ENCODE results near the gene TMEM125.

TMEM125 gene

GRCh38 chr1:43300378-43301094 lies 30.8 kb downstream of the TMEM125 start, which contains the start of gene TIE1:
Gene TIE1 (plus strand): TSS chr1:43300982. CDS start chr1:43301072, 90 bp downstream.
- WGBS, result 87% methylated on average over 7 of the region's 10 CpGs
- Histone ChIP-seq H3K36me3 (ENCODE audit: insufficient read depth, low read length) (no peaks in the 10 kb centered on the region), H3K4me1 (ENCODE audit: insufficient read depth, low read length) (peaks cover 20% of the 10 kb centered on the region), H3K9ac (ENCODE audit: low read depth, low read length) (no peak within 1 kb of the TSS), H3K9me3 (ENCODE audit: insufficient read depth, low read depth, low read length) (no peaks in the 10 kb centered on the region), H3K4me3 (ENCODE audit: low read length) (no peak within 1 kb of the TSS), H3K27ac (ENCODE audit: low read depth, low read length) (no peak within 1 kb of the TSS), H3K27me3 (ENCODE audit: insufficient read depth, low read length) (no peaks in the 10 kb centered on the region)

- no peaks in the 10 kb centered on the region for H3K9me3 ChIP-seq (ENCODE audit: insufficient read depth, low read depth, low read length)
Measured at GRCh38 chr1:43302201-43302600, 32.4 kb downstream of the TMEM125 start.

GRCh38 chr1:43302721-43303470 lies 33.1 kb downstream of the TMEM125 start:
- Histone ChIP-seq H3K36me3 (ENCODE audit: insufficient read depth, low read length) (no peaks in the 10 kb centered on the region), H3K9ac (ENCODE audit: low read depth, low read length) (no peak overlapping the region), H3K4me1 (ENCODE audit: insufficient read depth, low read length) (0 out of 2 replicates have a peak, but pooled peaks cover 3% of the 10 kb centered on the region), H3K27ac (ENCODE audit: low read depth, low read length) (no peak overlapping the region), H3K4me3 (ENCODE audit: low read length) (no peak overlapping the region), H3K27me3 (ENCODE audit: insufficient read depth, low read length) (no peaks in the 10 kb centered on the region), H3K9me3 (ENCODE audit: insufficient read depth, low read depth, low read length) (no peaks in the 10 kb centered on the region)
- 86% methylated on average over 7 of the region's 7 CpGs for WGBS

More at GRCh38 chr1:43302201-43302600, 32.4 kb downstream of the TMEM125 start:
- H3K4me1 ChIP-seq (ENCODE audit: insufficient read depth, low read length), result peaks cover 4% of the 10 kb centered on the region
- no peaks in the 10 kb centered on the region for H3K27me3 ChIP-seq (ENCODE audit: insufficient read depth, low read length)
- H3K4me3 ChIP-seq (ENCODE audit: low read length), result no peak overlapping the region
- 93% methylated on average over 1 of the region's 1 CpG for WGBS
- no peak overlapping the region for H3K9ac ChIP-seq (ENCODE audit: low read depth, low read length)
- no peaks in the 10 kb centered on the region for H3K36me3 ChIP-seq (ENCODE audit: insufficient read depth, low read length)
- no peak overlapping the region for H3K27ac ChIP-seq (ENCODE audit: low read depth, low read length)

GRCh38 chr1:43303471-43304313 lies 33.9 kb downstream of the TMEM125 start:
- Histone ChIP-seq H3K9ac (ENCODE audit: low read depth, low read length) (no peak overlapping the region), H3K36me3 (ENCODE audit: insufficient read depth, low read length) (no peaks in the 10 kb centered on the region), H3K9me3 (ENCODE audit: insufficient read depth, low read depth, low read length) (no peaks in the 10 kb centered on the region), H3K4me1 (ENCODE audit: insufficient read depth, low read length) (0 out of 2 replicates have a peak, but pooled peaks cover 3% of the 10 kb centered on the region), H3K27ac (ENCODE audit: low read depth, low read length) (no peak overlapping the region), H3K27me3 (ENCODE audit: insufficient read depth, low read length) (no peaks in the 10 kb centered on the region), H3K4me3 (ENCODE audit: low read length) (no peak overlapping the region)
- WGBS, result 92% methylated on average over 8 of the region's 8 CpGs

- H3K9ac ChIP-seq (ENCODE audit: low read depth, low read length), result no peak overlapping the region
- WGBS, result 84% methylated on average over 8 of the region's 8 CpGs
- no peak overlapping the region for H3K27ac ChIP-seq (ENCODE audit: low read depth, low read length)
- no peak overlapping the region for H3K4me3 ChIP-seq (ENCODE audit: low read length)
- no peaks in the 10 kb centered on the region for H3K36me3 ChIP-seq (ENCODE audit: insufficient read depth, low read length)
- no peaks in the 10 kb centered on the region for H3K9me3 ChIP-seq (ENCODE audit: insufficient read depth, low read depth, low read length)
- H3K4me1 ChIP-seq (ENCODE audit: insufficient read depth, low read length), result 0 out of 2 replicates have a peak, but pooled peaks cover 3% of the 10 kb centered on the region
- H3K27me3 ChIP-seq (ENCODE audit: insufficient read depth, low read length), result no peaks in the 10 kb centered on the region
Measured at GRCh38 chr1:43304314-43304681, 34.5 kb downstream of the TMEM125 start.

- 0 out of 2 replicates have a peak, but pooled peaks cover 3% of the 10 kb centered on the region for H3K4me1 ChIP-seq (ENCODE audit: insufficient read depth, low read length)
- H3K27ac ChIP-seq (ENCODE audit: low read depth, low read length), result no peak overlapping the region
- H3K27me3 ChIP-seq (ENCODE audit: insufficient read depth, low read length), result no peaks in the 10 kb centered on the region
- H3K4me3 ChIP-seq (ENCODE audit: low read length), result no peak overlapping the region
- H3K36me3 ChIP-seq (ENCODE audit: insufficient read depth, low read length), result no peaks in the 10 kb centered on the region
- H3K9ac ChIP-seq (ENCODE audit: low read depth, low read length), result no peak overlapping the region
- H3K9me3 ChIP-seq (ENCODE audit: insufficient read depth, low read depth, low read length), result no peaks in the 10 kb centered on the region
- 96% methylated on average over 46 of the region's 46 CpGs for WGBS
Measured at GRCh38 chr1:43304771-43305300, 35.1 kb downstream of the TMEM125 start.

GRCh38 chr1:43305461-43305860 lies 35.7 kb downstream of the TMEM125 start:
- H3K9me3 ChIP-seq (ENCODE audit: insufficient read depth, low read depth, low read length), result no peaks in the 10 kb centered on the region
- H3K9ac ChIP-seq (ENCODE audit: low read depth, low read length), result no peak overlapping the region
- no peaks in the 10 kb centered on the region for H3K27me3 ChIP-seq (ENCODE audit: insufficient read depth, low read length)
- no peaks in the 10 kb centered on the region for H3K36me3 ChIP-seq (ENCODE audit: insufficient read depth, low read length)
- no peak overlapping the region for H3K27ac ChIP-seq (ENCODE audit: low read depth, low read length)
- H3K4me3 ChIP-seq (ENCODE audit: low read length), result no peak overlapping the region
- 92% methylated on average over 3 of the region's 3 CpGs for WGBS
- H3K4me1 ChIP-seq (ENCODE audit: insufficient read depth, low read length), result 0 out of 2 replicates have a peak, but pooled peaks cover 3% of the 10 kb centered on the region

- 90% methylated on average over 6 of the region's 6 CpGs for WGBS
- Histone ChIP-seq H3K27ac (ENCODE audit: low read depth, low read length) (no peak overlapping the region), H3K9ac (ENCODE audit: low read depth, low read length) (no peak overlapping the region), H3K4me3 (ENCODE audit: low read length) (no peak overlapping the region), H3K27me3 (ENCODE audit: insufficient read depth, low read length) (no peaks in the 10 kb centered on the region), H3K4me1 (ENCODE audit: insufficient read depth, low read length) (0 out of 2 replicates have a peak, but pooled peaks cover 3% of the 10 kb centered on the region), H3K9me3 (ENCODE audit: insufficient read depth, low read depth, low read length) (no peaks in the 10 kb centered on the region), H3K36me3 (ENCODE audit: insufficient read depth, low read length) (no peaks in the 10 kb centered on the region)
Measured at GRCh38 chr1:43305926-43306687, 36.3 kb downstream of the TMEM125 start.

- Histone ChIP-seq H3K36me3 (ENCODE audit: insufficient read depth, low read length) (no peaks in the 10 kb centered on the region), H3K9ac (ENCODE audit: low read depth, low read length) (no peak overlapping the region), H3K4me3 (ENCODE audit: low read length) (no peak overlapping the region), H3K27ac (ENCODE audit: low read depth, low read length) (no peak overlapping the region), H3K27me3 (ENCODE audit: insufficient read depth, low read length) (no peaks in the 10 kb centered on the region), H3K9me3 (ENCODE audit: insufficient read depth, low read depth, low read length) (no peaks in the 10 kb centered on the region), H3K4me1 (ENCODE audit: insufficient read depth, low read length) (0 out of 2 replicates have a peak, but pooled peaks cover 3% of the 10 kb centered on the region)
- WGBS, result 94% methylated on average over 17 of the region's 17 CpGs
Measured at GRCh38 chr1:43306688-43307457, 37.1 kb downstream of the TMEM125 start.

All from HUES64 (cell line).